ENCODE measurements around the gene SPEM1. TPM values are rescaled to one million over a fixed set of nuclear protein-coding genes. Genes with fewer than 3 reads are reported as not detected.
A peak's percentile ranks its signal among the peaks of the same experiment; 100 is the strongest.

SPEM1 gene
- total and polyA plus RNA-seq, 12 donors = not detected

DNA sequence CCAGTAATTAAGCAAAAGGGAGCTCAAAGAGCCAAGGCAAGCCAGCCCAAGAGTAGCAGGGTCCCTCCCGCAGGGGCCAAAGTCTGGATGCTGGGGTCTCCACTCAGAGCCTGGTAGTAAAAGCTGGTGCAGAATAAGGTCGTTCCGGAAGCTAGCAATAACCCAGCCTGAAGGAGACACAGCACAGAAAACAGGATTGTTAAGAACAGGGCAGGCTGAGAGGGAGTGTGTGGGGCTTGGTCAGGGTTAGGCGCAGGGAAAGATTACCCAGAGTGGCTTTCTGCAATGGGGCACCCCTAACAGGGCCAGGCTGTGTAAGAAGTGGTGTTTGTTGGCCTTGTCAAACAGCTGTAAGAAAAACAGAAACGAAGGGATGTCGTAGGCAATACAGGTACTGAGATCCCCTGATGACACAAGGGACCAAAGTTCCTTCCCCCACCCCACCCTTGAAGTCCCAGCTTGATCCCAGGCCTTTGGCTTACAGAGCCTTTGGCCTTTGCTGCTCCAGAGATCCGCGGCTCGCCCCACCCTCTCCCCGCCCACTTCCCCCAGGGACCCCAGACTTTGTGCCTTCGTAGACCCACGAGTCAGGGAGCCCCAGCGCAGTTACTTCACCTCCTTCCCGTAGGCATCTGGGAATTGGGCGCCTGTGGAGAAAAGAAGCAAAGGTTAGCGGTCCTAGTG lies 16.9 kb upstream of the SPEM1 start:
- DNase-seq = peak; percentile 74
- ATAC-seq = peak in 6 of 8 donors; percentile 5 to 27 (median 16)
- Histone ChIP-seq H3K27ac (peak overlapping the region; percentile 80 to 96 (median 88)), H3K4me3 (peak overlapping the region; percentile 50 to 87 (median 68)), H3K27me3 (peaks cover 0 to 17% (median 0%) of the 10 kb centered on the region in 7 donors), H3K4me1 (peaks cover 13 to 28% (median 19%) of the 10 kb centered on the region in 9 donors), H3K36me3 (peaks cover 0 to 6% (median 0%) of the 10 kb centered on the region in 9 donors), H3K9me3 (no peaks in the 10 kb centered on the region)
- TF ChIP-seq CTCF (IDR thresholded peaks at IDR 0.05) = no peak
- 8 to 10% methylated on average over 16 of the region's 16 CpGs for WGBS, 2 donors
- intact Hi-C loops (cut with DNase I) = loop anchor here in 4 of 10 donors (2.0 to 5.0 kb wide), 3 partner anchors 34 to 96 kb away; partner anchors contain the start of genes FGF11 (in 2 of the 4), TMEM102 (in 2 of the 4), EIF5A (in 1 of the 4) and TMEM95 (in 1 of the 4)

- Histone ChIP-seq H3K9me3 (no peaks in the 10 kb centered on the region), H3K27ac (peak overlapping the region; percentile 80 to 96 (median 88)), H3K4me1 (peaks cover 13 to 28% (median 19%) of the 10 kb centered on the region in 9 donors), H3K27me3 (peaks cover 0 to 17% (median 0%) of the 10 kb centered on the region in 7 donors), H3K36me3 (peaks cover 0 to 7% (median 0%) of the 10 kb centered on the region in 9 donors), H3K4me3 (peak overlapping the region; percentile 50 to 87 (median 68))
- peak in 1 of 2 donors; percentile 73 for DNase-seq
- peak; percentile 44 to 74 (median 64) for ATAC-seq
- intact Hi-C loops (cut with DNase I) = loop anchor here in 4 of 10 donors (2.0 to 5.0 kb wide), 3 partner anchors 34 to 96 kb away; partner anchors contain the start of genes FGF11 (in 2 of the 4), TMEM102 (in 2 of the 4), EIF5A (in 1 of the 4) and TMEM95 (in 1 of the 4)
- 0% methylated on average over 13 of the region's 13 CpGs for WGBS, 2 donors
- no peak for TF ChIP-seq CTCF (IDR thresholded peaks at IDR 0.05)
These were observed 16.5 kb upstream of the SPEM1 start for GRCh38 chr17:7403727-7403976.

GRCh38 chr17:7403977-7404736 lies 16.0 kb upstream of the SPEM1 start, which contains the start of gene TMEM256:
TSS of gene TMEM256 (minus strand) at chr17:7404097. CDS start at chr17:7404084, 13 bp downstream.
- WGBS, 2 donors = 1% methylated on average over 49 of the region's 49 CpGs

More at GRCh38 chr17:7403977-7404736, 16.0 kb upstream of the SPEM1 start, which contains the start of gene TMEM256:
- H3K27me3 ChIP-seq = peaks cover 0 to 17% (median 0%) of the 10 kb centered on the region in 7 donors
- peak in 2 of 9 donors; percentile 8 to 13 for TF ChIP-seq CTCF (IDR thresholded peaks at IDR 0.05)
- ATAC-seq (peak; percentile 91 to 97 (median 96)), DNase-seq (peak; percentile 97 to 99)
- peaks cover 0 to 10% (median 0%) of the 10 kb centered on the region in 9 donors for H3K36me3 ChIP-seq
- H3K4me1 ChIP-seq = peaks cover 13 to 28% (median 19%) of the 10 kb centered on the region in 9 donors
- H3K9me3 ChIP-seq = no peaks in the 10 kb centered on the region
- intact Hi-C loops (cut with DNase I) = loop anchor here in 4 of 10 donors (1.0 to 5.0 kb wide), 4 partner anchors 10 to 97 kb away; partner anchors contain the start of genes FGF11 (in 2 of the 4), TMEM102 (in 2 of the 4), EIF5A (in 1 of the 4) and PLSCR3 (in 1 of the 4)
- H3K4me3 ChIP-seq = peak within 1 kb of the TSS; percentile 54 to 87 (median 68)
- peak within 1 kb of the TSS; percentile 80 to 96 (median 88) for H3K27ac ChIP-seq

Data from heart right ventricle (tissue), 16 donors.